HG02973 (cell line): ENCODE data around the gene SAT1.

Experiments
- ATAC-seq: cut with Tn5 transposase; IDR thresholded peaks from one replicate; pipeline ENCODE4 v1.9.1; 2021; ENCODE audit warnings: moderate library complexity; ENCODE audit not compliant: unreplicated experiment

SAT1 gene

GRCh38 chrX:23773601-23774175 is 9.3 kb upstream of the SAT1 start:
- ATAC-seq: peak; percentile 91

- no peak for ATAC-seq
Observed at GRCh38 chrX:23776363-23776762, 6.6 kb upstream of the SAT1 start.

GRCh38 chrX:23779025-23779424 is 3.9 kb upstream of the SAT1 start:
- ATAC-seq: no peak

GRCh38 chrX:23782455-23782854 is 518 bp upstream of the SAT1 start:
- no peak for ATAC-seq

- ATAC-seq: no peak
Observed at GRCh38 chrX:23783589-23784469, 856 bp downstream of the SAT1 start.

- ATAC-seq: no peak
Observed at GRCh38 chrX:23784470-23785331, 1.7 kb downstream of the SAT1 start.

GRCh38 chrX:23785580-23785979 is 2.6 kb downstream of the SAT1 start:
- no peak for ATAC-seq

- no peak for ATAC-seq
Observed at GRCh38 chrX:23786268-23786815, 3.4 kb downstream of the SAT1 start.

GRCh38 chrX:23787745-23788118 is 4.8 kb downstream of the SAT1 start:
- no peak for ATAC-seq

GRCh38 chrX:23788521-23788920 is 5.5 kb downstream of the SAT1 start:
- peak; percentile 54 for ATAC-seq

- no peak for ATAC-seq
Observed at GRCh38 chrX:23788946-23789345, 6.0 kb downstream of the SAT1 start.

- ATAC-seq: no peak
Observed at GRCh38 chrX:23789386-23790154, 6.6 kb downstream of the SAT1 start.

GRCh38 chrX:23790155-23790497 is 7.2 kb downstream of the SAT1 start:
- ATAC-seq: no peak

- no peak for ATAC-seq
Observed at GRCh38 chrX:23792861-23793553, 10.0 kb downstream of the SAT1 start.

- no peak for ATAC-seq
Observed at GRCh38 chrX:23795221-23795620, 12.2 kb downstream of the SAT1 start.

- ATAC-seq: no peak
Observed at GRCh38 chrX:23797371-23798128, 14.6 kb downstream of the SAT1 start.

GRCh38 chrX:23799469-23800065 is 16.6 kb downstream of the SAT1 start:
- no peak for ATAC-seq

- ATAC-seq: no peak
Observed at GRCh38 chrX:23802431-23802830, 19.5 kb downstream of the SAT1 start.

GRCh38 chrX:23803931-23804381 is 21.0 kb downstream of the SAT1 start:
- no peak for ATAC-seq
